Measurements from ENCODE around the gene ALPK1. TPM values are rescaled to one million over a fixed set of nuclear protein-coding genes. Genes with fewer than 3 reads are reported as not detected.

ALPK1 gene
- total RNA-seq, 1 experiment from 2014 or later, result 0.17 TPM

DNA sequence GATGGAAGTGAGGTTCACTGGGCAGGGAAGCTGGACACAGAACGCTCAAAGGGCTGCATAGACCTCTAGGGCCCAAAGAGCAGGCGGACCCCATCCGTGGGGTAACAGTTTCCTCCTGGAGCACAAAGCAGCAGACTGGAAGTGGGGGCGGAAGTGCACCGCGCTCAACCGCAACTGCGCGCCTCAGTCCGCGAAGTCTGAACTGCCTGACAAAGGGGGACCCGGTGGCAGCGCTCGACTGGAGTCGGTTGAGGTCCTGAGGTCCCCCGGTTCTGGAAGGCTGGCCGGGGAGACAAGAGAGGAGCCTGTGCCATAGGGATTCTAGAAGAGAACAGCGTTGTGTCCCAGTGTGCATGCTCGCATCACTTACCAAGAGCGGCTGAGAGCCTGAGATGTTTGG, 58.5 kb downstream of the ALPK1 start:
- Histone ChIP-seq H3K18ac (ENCODE audit: insufficient read length, low read depth, low read length) (no peak overlapping the region), H3K56ac (ENCODE audit: insufficient read length, low read depth, low read length) (no peak overlapping the region), H4K5ac (ENCODE audit: insufficient read length, low read depth, low read length) (no peak overlapping the region), H3T11ph (ENCODE audit: low read length) (no peak overlapping the region), H2BK20ac (ENCODE audit: low read depth, low read length, poor library complexity, severe bottlenecking) (no peak overlapping the region), H2BK12ac (ENCODE audit: insufficient read length, low read depth, low read length) (no peak overlapping the region), H4K20me1 (ENCODE audit: control insufficient read depth, insufficient read depth, insufficient read length) (no peaks in the 10 kb centered on the region), H3K9me3 (ENCODE audit: control insufficient read depth, low read depth, low read length) (no peaks in the 10 kb centered on the region), H3K79me2 (ENCODE audit: insufficient read depth, low read length) (no peaks in the 10 kb centered on the region), H3K23me2 (ENCODE audit: insufficient read length, low read depth, low read length, poor library complexity, severe bottlenecking) (no peaks in the 10 kb centered on the region), H3K27me3 (ENCODE audit: insufficient read depth, low read length) (no peaks in the 10 kb centered on the region), H3K79me1 (ENCODE audit: insufficient read depth, low read depth, low read length, poor library complexity, severe bottlenecking) (no peaks in the 10 kb centered on the region), H3K23ac (ENCODE audit: insufficient read length, low read depth, low read length) (no peak overlapping the region), H3K9ac (ENCODE audit: extremely low read depth, insufficient read length, low read length) (no peak overlapping the region), H3K27ac (ENCODE audit: insufficient read length, low read depth, low read length) (no peak overlapping the region), H2BK5ac (ENCODE audit: insufficient read length, low read length) (no peak overlapping the region), H2AFZ (ENCODE audit: low read length) (no peak overlapping the region), H2BK120ac (ENCODE audit: low read depth, low read length, poor library complexity, severe bottlenecking) (no peak overlapping the region), H2AK5ac (ENCODE audit: insufficient read length, low read length) (no peak overlapping the region), H3K4ac (ENCODE audit: low read depth, low read length) (no peak overlapping the region), H4K8ac (replicated peaks; ENCODE audit: insufficient read length, low read depth, low read length) (no peak overlapping the region), H3K14ac (ENCODE audit: insufficient read depth, low read length) (no peak overlapping the region; the same call in 1 of the 2 replicates), H3K4me1 (ENCODE audit: insufficient read depth, low read length) (no peaks in the 10 kb centered on the region), H3K4me2 (ENCODE audit: insufficient read depth, insufficient read length, low read length) (no peak overlapping the region), H4K91ac (ENCODE audit: insufficient read length, low read depth, low read length) (no peak overlapping the region), H2BK15ac (ENCODE audit: low read depth, low read length) (no peak overlapping the region; the same call in 1 of the 2 replicates)
- DNase-seq, result no peak
- Mint-ChIP-seq H3K27me3 (ENCODE audit: low read depth) (peaks cover 16% of the 10 kb centered on the region), H3K9me3 (peaks cover 6 to 7% of the 10 kb centered on the region in 2 experiments), H3K4me1 (peaks cover 1 to 2% of the 10 kb centered on the region in 2 experiments; a peak in 3 of 4 replicates), H3K27ac (no peak overlapping the region), H3K4me3 (no peak overlapping the region), H3K36me3 (ENCODE audit: insufficient read depth in 1 of 3, low read depth in 3 of 3) (peaks cover 0 to 3% (median 0%) of the 10 kb centered on the region in 3 experiments; a peak in 1 of 7 replicates)
- no CpG with 5 or more reads among the region's 20 CpGs for WGBS (ENCODE audit: extremely low coverage, insufficient read length, low lambda C conversion rate)
- TF ChIP-seq, protein P1, sequence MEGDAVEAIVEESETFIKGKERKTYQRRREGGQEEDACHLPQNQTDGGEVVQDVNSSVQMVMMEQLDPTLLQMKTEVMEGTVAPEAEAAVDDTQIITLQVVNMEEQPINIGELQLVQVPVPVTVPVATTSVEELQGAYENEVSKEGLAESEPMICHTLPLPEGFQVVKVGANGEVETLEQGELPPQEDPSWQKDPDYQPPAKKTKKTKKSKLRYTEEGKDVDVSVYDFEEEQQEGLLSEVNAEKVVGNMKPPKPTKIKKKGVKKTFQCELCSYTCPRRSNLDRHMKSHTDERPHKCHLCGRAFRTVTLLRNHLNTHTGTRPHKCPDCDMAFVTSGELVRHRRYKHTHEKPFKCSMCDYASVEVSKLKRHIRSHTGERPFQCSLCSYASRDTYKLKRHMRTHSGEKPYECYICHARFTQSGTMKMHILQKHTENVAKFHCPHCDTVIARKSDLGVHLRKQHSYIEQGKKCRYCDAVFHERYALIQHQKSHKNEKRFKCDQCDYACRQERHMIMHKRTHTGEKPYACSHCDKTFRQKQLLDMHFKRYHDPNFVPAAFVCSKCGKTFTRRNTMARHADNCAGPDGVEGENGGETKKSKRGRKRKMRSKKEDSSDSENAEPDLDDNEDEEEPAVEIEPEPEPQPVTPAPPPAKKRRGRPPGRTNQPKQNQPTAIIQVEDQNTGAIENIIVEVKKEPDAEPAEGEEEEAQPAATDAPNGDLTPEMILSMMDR (conservative IDR thresholded peaks at IDR 0.05), result no peak

Data from H9 (cell line).